AG10803 (cell line): ENCODE results near the gene ARID5A.

Experiments used
- DNase-seq: peaks from one replicate; pipeline ENCODE4 v3.0.0; 2010; ENCODE audit warnings: low read depth
- H3K4me3 ChIP-seq: 2 replicates; pipeline ENCODE4 v1.5.1; 2011; ENCODE audit warnings: mild to moderate bottlenecking, low read length, control low read depth
- TF ChIP-seq, protein P1 (sequence below): conservative IDR thresholded peaks from 2 replicates; pipeline ENCODE4 v1.5.1; 2011; ENCODE audit warnings: mild to moderate bottlenecking, low read length, control low read depth, inconsistent platforms

ARID5A gene, protein sequence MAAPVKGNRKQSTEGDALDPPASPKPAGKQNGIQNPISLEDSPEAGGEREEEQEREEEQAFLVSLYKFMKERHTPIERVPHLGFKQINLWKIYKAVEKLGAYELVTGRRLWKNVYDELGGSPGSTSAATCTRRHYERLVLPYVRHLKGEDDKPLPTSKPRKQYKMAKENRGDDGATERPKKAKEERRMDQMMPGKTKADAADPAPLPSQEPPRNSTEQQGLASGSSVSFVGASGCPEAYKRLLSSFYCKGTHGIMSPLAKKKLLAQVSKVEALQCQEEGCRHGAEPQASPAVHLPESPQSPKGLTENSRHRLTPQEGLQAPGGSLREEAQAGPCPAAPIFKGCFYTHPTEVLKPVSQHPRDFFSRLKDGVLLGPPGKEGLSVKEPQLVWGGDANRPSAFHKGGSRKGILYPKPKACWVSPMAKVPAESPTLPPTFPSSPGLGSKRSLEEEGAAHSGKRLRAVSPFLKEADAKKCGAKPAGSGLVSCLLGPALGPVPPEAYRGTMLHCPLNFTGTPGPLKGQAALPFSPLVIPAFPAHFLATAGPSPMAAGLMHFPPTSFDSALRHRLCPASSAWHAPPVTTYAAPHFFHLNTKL

DNA sequence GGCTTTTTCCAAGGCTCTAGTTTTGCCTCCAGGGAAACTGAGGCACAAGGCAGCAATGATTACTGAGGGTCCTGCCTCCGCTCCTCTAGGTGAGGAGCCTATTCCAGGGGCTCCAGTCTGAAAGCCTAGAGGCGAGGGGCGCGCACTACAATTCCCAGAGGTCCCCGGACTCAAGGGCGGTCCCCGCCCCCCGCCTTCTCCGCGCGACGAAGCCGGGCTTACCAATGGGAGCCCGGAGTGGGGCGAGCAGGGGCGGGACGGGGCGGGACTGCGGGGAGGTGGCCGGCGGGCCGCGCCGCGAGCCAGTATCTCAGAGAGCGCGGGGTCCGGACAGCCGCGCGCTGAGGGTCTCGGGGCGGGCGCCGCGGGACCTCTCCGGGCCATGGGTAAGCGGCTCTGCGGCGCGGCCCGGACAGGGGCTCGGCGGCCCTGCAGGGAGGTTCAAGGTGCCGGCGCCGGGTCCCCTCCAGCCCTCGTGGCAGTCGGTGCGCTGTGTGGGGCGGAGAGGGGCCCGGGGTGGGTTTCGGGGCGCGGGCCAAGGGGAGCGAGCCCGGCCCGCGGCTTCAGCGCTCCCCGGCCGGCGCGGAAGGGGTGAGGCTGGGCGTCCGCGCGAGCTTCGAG lies at the start of gene ARID5A:
Gene ARID5A, plus strand, starts transcription at position 308 of the 621 bp plus-strand sequence. Its CDS starts 75 bp downstream, at position 383.
- H3K4me3 ChIP-seq: peak within 1 kb of the TSS; percentile 77
- DNase-seq: peak; percentile 86
- TF ChIP-seq, protein P1, sequence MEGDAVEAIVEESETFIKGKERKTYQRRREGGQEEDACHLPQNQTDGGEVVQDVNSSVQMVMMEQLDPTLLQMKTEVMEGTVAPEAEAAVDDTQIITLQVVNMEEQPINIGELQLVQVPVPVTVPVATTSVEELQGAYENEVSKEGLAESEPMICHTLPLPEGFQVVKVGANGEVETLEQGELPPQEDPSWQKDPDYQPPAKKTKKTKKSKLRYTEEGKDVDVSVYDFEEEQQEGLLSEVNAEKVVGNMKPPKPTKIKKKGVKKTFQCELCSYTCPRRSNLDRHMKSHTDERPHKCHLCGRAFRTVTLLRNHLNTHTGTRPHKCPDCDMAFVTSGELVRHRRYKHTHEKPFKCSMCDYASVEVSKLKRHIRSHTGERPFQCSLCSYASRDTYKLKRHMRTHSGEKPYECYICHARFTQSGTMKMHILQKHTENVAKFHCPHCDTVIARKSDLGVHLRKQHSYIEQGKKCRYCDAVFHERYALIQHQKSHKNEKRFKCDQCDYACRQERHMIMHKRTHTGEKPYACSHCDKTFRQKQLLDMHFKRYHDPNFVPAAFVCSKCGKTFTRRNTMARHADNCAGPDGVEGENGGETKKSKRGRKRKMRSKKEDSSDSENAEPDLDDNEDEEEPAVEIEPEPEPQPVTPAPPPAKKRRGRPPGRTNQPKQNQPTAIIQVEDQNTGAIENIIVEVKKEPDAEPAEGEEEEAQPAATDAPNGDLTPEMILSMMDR: peak; percentile 41

DNA sequence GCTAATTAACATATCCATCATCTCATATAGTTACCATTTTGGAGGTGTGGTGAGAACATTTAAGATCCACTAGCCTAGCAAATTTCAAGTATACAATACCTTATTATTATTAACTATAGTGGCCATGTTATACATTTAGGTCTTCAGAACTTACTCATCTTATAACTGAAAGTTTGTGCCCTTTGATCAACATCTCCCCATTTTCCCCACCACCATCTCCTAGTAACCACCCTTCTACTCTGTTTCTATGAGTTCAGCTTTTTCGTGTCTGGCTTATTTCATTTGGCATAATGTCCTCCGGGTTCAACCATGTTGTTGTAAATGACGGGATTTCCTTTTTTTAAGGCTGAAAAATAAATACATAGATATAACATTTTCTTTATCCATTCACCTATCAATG lies 47.3 kb upstream of the ARID5A start:
- DNase-seq: no peak
- TF ChIP-seq, protein P1: no peak

DNA sequence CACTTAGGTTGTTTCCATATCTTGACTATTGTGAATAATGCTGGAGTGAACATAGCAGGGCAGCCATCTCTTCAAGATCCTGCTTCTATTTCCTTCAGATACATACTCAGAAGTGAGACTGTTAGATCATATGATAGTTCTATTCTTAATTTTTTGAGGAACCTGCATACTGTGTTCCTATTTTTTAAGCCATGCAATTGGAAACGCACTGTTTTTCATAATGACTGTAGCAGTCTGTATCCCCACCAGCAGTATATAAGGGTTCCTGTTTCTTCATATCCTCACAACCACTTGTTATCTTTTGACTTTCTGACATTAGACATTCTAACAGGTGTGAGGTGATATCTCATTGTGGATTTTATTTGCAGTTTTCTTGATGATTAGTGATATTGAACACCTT lies 46.9 kb upstream of the ARID5A start:
- TF ChIP-seq, protein P1: no peak
- H3K4me3 ChIP-seq: no peak overlapping the region
- no peak for DNase-seq

More for the DNA sequence above, 47.3 kb upstream of the ARID5A start:
- no peak overlapping the region for H3K4me3 ChIP-seq

DNA sequence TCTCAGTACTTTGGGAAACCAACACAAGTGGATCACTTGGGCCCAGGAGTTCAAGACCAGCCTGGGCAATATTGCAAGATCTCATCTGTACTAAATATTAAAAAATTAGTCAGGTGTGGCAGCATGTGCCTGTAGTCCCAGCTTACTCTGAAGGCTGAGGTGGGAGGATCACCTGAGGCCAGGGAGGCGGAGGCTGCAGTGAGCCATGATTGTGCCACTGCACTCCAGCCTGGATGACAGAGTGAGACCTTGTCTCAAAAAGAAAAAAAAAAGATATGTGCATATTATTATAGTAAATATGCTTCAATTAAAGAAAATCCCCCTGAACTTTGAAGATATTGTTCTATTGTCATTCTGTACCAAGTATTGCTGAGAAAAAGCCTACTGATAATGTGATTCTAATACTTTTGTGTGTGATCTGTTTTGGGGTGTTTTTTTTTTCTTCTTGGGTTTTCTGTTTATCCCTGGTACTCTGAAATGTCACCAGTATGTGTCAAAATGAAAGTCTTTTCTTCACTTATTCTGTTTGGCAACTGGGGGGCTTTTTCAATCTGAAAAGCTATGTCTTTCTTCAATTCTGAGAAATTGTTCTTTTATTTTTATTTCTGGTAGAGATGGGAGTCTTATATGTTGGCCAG lies 44.6 kb upstream of the ARID5A start:
- no peak overlapping the region for H3K4me3 ChIP-seq
- TF ChIP-seq, protein P1: no peak
- no peak for DNase-seq

DNA sequence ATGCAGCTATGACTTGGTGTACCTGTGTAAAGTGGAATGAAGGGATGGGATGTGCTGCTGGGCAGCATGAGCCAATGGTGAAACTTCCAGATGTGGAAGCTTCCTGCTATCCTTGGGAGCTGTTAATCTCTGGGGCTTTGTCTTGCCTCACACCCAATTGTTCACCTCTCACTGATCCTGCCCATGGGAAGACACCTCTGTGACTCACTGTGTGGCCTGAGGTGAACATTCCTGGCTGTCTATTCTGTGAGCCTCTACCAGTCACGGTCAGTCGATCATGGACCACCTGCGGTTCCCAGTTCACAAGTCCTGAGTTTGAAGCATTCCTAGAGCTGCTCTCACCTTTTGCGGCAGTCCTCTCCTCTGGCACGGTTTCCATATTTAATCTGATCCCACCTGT lies 43.5 kb upstream of the ARID5A start:
- no peak for DNase-seq
- TF ChIP-seq, protein P1: no peak
- no peak overlapping the region for H3K4me3 ChIP-seq

DNA sequence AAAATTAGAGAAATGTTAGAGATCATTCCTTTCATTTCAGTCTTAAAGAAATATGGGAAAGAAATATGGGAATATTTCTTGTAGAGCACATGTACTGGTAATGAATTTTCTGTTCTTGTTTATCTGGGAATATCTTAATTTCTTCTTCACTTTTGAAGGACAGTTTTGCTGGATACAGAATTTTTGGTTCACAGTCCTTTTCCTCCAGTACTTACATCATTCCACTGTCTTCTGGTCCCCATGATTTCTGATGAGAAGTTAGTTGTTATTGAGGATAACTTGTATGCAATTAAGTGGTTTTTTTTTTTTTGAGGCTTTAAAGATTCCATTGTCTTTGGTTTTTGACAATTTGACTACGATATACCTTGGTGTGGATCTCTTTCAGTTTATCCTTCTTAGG lies 42.4 kb upstream of the ARID5A start:
- DNase-seq: no peak
- TF ChIP-seq, protein P1: no peak
- H3K4me3 ChIP-seq: no peak overlapping the region
